Activated CD4-positive, alpha-beta T cell treated with anti-CD3 and anti-CD28 coated beads for 4 hours (primary cell): ENCODE results near the gene H2AZ1.

ENCODE experiments used
- DNase-seq, 2 donors: peaks; one replicate each; pipeline ENCODE4 v3.0.0-alpha.2; 2020

Gene H2AZ1

DNA sequence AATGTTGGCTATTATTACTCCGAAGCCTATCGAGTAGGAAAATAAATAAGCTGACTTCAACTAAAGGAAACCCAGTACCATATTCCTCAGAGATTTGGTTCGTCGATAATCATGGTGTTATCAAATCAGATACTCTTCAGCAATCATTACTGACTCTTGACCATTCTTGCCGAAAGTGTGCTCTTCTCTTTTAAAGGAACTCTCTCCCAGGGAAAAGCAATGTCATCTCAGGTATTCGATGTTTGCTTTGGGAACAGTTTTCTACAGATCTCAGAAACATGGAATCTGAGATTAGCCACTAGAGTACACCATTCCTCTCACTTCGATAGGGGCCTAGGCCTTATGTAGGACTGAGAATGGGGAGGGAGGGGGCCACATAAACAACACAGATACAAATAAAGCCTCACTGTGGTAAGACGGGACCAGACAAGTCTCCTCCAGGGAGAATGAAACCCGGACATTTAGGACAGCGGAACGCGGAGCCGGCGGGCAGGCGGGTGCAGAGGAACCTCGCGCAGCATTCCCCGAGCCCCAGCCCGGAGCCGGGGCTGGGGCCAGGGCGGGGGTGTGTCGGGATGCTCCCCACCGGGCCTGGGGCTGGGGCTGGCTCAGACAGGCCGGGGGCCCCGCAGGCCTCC lies 4.2 kb downstream of the H2AZ1 start:
- DNase-seq = no peak

DNA sequence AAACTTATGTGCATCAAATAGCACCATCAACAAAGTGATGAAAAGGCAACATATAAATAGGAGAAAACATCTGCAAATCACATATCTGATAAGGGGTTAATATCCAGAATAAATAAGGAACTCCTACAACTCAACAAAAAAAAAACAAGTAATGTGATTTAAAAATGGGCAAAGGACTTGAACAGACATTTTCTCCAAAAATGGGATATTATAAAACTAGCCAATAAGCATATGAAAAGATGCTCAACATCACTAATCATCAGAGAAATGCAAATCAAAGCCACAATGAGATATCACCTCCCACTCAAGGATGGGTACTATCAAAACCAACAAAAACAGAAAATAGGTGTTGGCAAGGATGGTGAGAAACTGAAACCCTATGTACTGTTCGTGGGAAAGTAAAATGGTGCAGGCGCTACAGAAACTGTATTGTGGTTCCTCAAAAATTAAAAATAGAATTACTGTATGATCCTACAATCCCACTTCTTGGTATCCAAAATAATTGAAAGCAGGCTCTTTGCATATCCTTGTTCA lies 6.1 kb downstream of the H2AZ1 start:
- DNase-seq = no peak

DNA sequence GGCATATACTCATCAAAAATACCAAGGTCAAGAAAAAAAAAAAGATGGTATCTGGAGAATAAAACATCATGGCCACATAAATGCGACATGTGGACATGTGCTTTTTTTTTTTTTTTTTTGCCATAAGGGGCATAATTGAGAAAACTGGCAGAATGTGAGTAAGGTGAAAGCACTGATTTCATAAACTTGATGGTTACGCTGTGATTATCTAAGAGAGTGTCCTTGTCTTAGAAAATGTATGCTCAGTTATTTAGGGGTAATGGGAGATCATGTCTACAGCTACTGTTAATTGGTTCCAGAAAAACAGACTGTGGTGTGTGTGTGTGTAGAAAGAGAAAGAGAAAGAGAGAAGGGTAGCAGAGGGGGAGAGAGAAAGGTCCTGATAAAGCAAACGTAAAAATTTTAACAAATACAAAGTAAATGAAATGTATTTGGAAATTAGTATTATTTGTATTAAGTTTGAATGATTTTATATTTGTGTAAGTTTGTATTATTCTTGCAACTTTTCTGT lies 11.8 kb downstream of the H2AZ1 start:
- no peak for DNase-seq

DNA sequence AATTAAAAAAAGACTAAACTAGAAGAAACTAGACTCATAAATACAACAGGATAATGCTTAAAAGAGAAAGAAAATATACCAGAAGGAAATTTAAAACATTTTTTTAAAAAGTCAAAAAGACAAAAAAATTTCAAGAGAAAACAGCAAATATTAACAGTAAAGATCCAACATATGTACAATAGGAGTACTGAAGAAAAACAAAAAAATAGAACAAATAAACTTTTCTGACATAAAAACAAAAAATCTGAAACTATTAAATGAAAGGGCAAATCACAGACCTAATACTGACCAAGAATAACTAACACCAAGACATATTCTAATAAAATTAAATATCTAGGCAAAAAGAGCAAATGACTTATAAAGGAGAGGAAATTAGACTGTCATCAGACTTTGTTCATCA lies 15.2 kb downstream of the H2AZ1 start:
- DNase-seq = no peak

DNA sequence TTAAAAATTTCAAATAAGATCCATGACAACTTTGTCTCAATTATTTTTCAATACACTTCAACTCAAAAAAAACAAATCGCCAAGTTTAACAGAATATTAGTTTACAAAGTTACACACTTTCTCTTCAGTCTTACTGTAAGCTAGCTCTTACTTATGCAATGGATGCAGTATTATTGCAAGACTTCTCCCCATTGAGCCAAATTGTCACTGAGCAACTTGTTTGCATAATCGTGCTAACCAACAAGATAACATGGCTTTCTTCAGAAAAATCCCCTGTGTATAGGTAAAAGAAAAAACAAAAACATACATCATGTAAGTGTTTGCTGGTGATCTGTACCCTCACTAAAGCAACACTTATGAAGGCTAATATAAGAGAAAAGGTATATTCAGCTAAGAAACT lies 22.5 kb downstream of the H2AZ1 start:
- no peak for DNase-seq

DNA sequence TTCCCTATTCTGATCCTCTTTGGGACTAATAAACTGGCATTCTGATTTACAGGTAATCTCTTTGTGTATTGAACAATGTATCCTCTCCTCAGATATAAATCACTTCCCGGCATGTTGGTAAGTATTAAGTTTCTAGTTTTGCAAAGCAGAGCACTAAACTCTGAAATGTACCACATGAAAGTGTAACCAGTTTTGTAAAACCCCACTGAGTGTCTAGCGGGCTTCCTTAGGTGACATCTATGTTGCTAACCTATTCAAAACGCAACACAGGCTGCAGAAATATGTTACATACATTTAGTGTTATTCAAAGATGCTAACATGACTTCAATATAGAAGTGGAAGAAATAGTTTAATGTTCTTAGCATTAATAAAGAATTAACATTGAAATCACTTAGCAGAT lies 28.9 kb downstream of the H2AZ1 start:
- no peak for DNase-seq

DNA sequence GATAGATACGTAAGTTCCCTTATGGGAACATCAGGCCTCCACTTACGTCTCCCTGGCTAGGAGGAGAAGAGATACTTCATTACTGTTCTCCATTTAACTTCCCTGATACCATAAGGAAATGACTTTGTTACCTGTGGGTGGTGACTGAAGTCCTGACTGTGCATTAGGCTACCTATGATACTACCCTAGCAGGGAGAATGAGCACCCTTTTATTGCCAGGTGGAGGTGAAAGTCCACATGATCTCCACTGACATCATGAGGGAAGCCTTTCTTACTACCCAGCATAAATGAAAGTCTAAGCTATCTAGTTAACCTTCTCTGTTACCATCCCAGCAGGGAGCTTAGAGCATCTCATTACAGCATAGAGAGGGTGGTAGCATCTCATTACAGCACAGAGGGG lies 31.4 kb downstream of the H2AZ1 start:
- DNase-seq = no peak

DNA sequence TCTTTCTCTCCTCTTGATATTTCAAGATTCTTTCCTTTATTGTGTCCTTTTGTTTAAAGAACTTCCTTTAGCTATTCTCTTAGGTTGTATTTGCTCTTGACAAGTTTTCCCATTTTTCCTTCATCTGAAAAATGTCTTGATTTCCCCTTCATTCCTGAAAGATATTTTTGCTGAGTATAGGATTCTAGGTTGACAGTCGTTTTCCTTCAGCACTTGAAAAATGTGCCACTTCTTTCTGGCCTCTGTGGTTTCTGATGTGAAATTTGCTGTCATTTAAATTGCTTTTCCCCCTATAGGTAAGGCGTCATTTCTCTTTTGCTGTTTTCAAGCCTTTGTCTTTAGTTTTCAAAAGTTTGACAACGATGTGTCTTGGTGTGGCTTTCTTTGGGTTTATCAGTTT lies 32.5 kb downstream of the H2AZ1 start:
- DNase-seq = no peak

DNA sequence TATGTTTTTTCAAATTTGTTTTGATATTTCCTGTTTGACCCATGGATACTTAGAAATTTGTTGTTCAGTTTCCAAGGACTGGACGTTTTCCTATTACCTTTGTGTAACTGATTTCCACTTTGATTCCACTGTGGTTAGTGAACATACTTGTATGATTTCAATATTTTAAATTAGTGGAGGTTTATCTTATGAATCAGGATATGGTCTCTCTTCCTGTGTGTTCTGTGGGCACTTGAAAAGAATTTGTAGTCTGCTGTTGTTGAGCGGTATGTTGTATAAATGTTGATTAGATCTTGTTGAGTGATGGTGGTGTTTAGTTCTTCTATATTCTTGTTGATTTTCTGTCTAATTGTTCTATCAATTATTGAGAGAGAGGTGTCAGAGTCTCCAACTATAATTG lies 34.6 kb downstream of the H2AZ1 start:
- DNase-seq = no peak
